Stimulated activated CD8-positive, alpha-beta memory T cell treated with anti-CD3 and anti-CD28 coated beads, Interleukin-12 subunit alpha, Interleukin-12 subunit beta, amount 100 ng/mL, for 24 hours (primary cell): Measurements from ENCODE around the gene SMIM32.

ENCODE experiments used
- DNase-seq: peaks from one replicate; pipeline ENCODE4 v3.0.0-alpha.2; 2020; ENCODE audit errors: extremely low read depth

SMIM32 gene

GRCh38 chr5:136207631-136208030 is 14.7 kb upstream of the SMIM32 start:
- no peak for DNase-seq

- DNase-seq = no peak
Measured at GRCh38 chr5:136206361-136206760, 13.4 kb upstream of the SMIM32 start.

GRCh38 chr5:136205941-136206340 is 13.0 kb upstream of the SMIM32 start:
- no peak for DNase-seq

- DNase-seq = no peak
Measured at GRCh38 chr5:136205061-136205702, 12.2 kb upstream of the SMIM32 start.

GRCh38 chr5:136203303-136203922 is 10.5 kb upstream of the SMIM32 start:
- no peak for DNase-seq

- no peak for DNase-seq
Measured at GRCh38 chr5:136202469-136203205, 9.7 kb upstream of the SMIM32 start.

GRCh38 chr5:136201870-136202269 is 8.9 kb upstream of the SMIM32 start:
- DNase-seq = no peak

- no peak for DNase-seq
Measured at GRCh38 chr5:136200761-136201160, 7.8 kb upstream of the SMIM32 start.

GRCh38 chr5:136200130-136200529 is 7.2 kb upstream of the SMIM32 start:
- no peak for DNase-seq

- DNase-seq = no peak
Measured at GRCh38 chr5:136199408-136199807, 6.4 kb upstream of the SMIM32 start.

GRCh38 chr5:136198453-136198852 is 5.5 kb upstream of the SMIM32 start:
- DNase-seq = no peak

- no peak for DNase-seq
Measured at GRCh38 chr5:136197462-136198142, 4.6 kb upstream of the SMIM32 start.

- no peak for DNase-seq
Measured at GRCh38 chr5:136195971-136196820, 3.2 kb upstream of the SMIM32 start.

GRCh38 chr5:136194576-136194975 is 1.6 kb upstream of the SMIM32 start:
- no peak for DNase-seq

GRCh38 chr5:136193322-136193935 is 467 bp upstream of the SMIM32 start:
- no peak for DNase-seq

- DNase-seq = no peak
Measured at GRCh38 chr5:136192015-136192525, 892 bp downstream of the SMIM32 start.

GRCh38 chr5:136191304-136192014 is 1.5 kb downstream of the SMIM32 start:
- no peak for DNase-seq

GRCh38 chr5:136190904-136191303 is 2.1 kb downstream of the SMIM32 start:
- DNase-seq = no peak

- no peak for DNase-seq
Measured at GRCh38 chr5:136190091-136190720, 2.8 kb downstream of the SMIM32 start.

- DNase-seq = no peak
Measured at GRCh38 chr5:136188859-136189258, 4.1 kb downstream of the SMIM32 start.
